Uterus (tissue), 2 donors: ENCODE results near the gene SH3PXD2A.

Experiments
- CTCF ChIP-seq, 4 experiments: fragments of 200-600 bp in 2 of 4; fragments of 450-650 bp in 2 of 4; sonication (generic) in 2 of 4; IDR thresholded peaks; one replicate each; pipeline ENCODE4 v1.5.1; 2016 to 2019; ENCODE audit warnings: antibody characterized with exemption in 4 of 4, mild to moderate bottlenecking in 2 of 4, moderate library complexity in 1 of 4
- POLR2A ChIP-seq, 2 donors: fragments of 450-650 bp; IDR thresholded peaks; one replicate each; pipeline ENCODE4 v1.6.1; 2016; ENCODE audit warnings: antibody characterized with exemption in 2 of 2, mild to moderate bottlenecking in 1 of 2, moderate library complexity in 1 of 2

DNA sequence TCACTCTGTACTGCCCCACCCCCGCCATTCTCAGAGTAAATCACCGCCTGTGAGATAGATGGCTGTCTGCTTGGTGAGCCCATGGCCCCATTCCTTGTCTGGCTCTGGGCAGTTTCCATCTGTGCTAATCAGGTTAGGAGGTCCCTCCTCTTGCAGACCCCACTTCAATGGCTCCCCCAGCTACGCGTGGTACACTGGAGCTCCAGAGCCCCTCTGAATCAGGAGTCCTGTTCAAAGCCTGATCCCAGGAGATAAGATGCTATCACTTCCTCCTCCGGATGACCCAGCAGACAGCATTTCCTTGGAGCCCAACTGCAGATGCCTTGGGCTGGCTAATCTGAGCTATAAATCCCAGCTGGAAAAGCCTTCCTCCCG, 122.3 kb downstream of the SH3PXD2A start:
- TF ChIP-seq POLR2A (IDR thresholded peaks at IDR 0.05) (no peak), CTCF (IDR thresholded peaks at IDR 0.05) (no peak)
